HG03196 (cell line): ENCODE data around the gene SOCS1.

Experiments
- ATAC-seq: cut with Tn5 transposase; IDR thresholded peaks from one replicate; pipeline ENCODE4 v1.9.1; 2021; ENCODE audit not compliant: unreplicated experiment

Gene SOCS1

DNA sequence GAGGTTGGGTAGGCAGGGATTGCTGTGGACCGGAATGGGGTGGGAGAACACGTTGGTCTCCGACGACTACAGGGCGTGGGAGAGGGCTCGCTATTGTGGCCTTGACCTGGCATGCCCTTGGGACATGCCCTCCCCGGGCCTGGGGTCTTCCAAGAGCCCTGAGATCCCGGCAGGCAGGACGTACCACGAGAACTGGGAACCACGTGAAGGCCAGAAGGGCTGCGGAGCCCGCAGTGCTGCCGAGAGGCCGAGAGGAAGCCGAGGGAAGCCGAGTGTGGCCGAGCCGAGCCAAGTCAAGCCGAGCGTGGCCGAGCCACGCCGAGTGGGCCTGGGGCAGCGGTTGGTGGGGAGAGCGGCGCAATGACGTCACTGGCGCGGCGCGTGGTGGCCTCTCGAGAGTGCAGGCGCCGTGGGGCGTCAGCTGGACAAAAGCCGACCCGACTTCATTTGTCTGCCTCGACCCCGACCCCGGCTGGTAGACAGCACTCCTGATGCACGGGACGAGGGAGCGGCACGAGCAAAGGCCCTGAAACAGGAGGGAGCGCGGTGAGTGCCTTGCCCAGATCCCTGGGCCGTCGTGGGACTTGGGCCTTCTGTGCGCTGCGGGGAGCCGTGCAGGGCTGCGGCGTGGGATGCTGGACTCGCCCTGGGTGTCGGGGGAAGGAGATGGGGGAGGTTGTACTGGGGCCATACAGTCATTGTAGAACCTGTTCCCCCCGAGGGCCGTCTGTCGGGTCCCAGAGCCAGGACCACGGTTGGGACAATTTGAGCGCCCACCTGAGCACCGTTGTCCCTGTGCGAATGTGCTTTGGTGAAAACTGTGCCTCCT, 6.6 kb downstream of the SOCS1 start:
- ATAC-seq = no peak

DNA sequence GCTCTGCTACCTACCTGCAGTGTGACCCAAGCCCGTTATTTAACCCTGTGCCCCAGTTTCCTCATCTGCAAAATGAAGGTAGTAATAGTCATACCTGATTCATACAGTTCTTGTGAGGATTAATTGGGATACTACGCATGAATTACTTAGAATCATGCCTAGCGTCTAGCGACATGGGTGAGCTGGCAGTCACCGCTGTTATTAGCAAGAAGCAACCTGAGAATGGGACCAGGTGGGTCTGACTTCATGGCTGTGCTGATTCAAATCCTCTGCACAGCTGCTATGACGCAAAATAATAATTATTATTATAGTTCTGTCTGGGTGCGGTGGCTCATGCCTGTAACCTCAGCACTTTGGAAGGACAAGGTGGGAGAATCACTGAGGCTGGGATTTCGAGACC, 7.9 kb downstream of the SOCS1 start:
- ATAC-seq = no peak

- ATAC-seq = no peak
Measured at GRCh38 chr16:11245988-11246387, 10.0 kb downstream of the SOCS1 start.

- ATAC-seq = no peak
Measured at GRCh38 chr16:11245222-11245737, 10.7 kb downstream of the SOCS1 start.

- ATAC-seq = no peak
Measured at GRCh38 chr16:11242658-11243057, 13.3 kb downstream of the SOCS1 start.

DNA sequence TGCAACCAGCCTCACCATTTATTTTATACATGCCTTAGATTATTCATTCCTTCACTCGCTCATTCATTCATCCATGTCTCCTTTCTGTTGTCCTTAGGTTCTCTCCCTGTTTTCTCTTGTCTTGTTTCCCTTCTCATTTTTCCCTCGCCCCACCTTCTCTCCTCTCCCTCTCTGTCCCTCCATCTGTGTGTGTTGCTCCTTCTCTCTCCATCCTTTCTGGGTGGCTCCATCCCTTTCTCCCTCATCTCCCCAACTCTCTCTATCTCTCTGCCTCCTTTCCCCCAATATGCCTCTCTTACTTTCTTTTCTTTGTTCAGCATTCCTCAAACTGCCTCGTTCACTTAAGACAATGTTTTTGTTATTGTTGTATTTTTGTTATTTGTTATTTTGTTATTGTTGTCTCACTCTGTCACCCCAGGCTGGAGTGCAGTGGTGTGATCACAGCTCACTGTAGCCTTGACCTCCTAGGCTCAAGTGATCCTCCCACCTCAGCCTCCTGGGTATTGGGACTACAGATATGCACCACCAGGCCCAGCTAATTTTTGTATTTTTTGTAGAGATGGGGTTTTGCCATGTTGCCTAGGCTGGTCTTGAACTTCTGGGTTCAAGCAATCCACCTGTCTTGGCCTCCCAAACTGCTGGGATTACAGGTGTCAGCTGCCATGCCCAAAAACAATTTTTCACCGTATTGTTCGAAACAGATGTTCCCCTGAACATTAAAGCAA, 14.4 kb downstream of the SOCS1 start:
- ATAC-seq = no peak

GRCh38 chr16:11240636-11241473, 15.1 kb downstream of the SOCS1 start:
- no peak for ATAC-seq

DNA sequence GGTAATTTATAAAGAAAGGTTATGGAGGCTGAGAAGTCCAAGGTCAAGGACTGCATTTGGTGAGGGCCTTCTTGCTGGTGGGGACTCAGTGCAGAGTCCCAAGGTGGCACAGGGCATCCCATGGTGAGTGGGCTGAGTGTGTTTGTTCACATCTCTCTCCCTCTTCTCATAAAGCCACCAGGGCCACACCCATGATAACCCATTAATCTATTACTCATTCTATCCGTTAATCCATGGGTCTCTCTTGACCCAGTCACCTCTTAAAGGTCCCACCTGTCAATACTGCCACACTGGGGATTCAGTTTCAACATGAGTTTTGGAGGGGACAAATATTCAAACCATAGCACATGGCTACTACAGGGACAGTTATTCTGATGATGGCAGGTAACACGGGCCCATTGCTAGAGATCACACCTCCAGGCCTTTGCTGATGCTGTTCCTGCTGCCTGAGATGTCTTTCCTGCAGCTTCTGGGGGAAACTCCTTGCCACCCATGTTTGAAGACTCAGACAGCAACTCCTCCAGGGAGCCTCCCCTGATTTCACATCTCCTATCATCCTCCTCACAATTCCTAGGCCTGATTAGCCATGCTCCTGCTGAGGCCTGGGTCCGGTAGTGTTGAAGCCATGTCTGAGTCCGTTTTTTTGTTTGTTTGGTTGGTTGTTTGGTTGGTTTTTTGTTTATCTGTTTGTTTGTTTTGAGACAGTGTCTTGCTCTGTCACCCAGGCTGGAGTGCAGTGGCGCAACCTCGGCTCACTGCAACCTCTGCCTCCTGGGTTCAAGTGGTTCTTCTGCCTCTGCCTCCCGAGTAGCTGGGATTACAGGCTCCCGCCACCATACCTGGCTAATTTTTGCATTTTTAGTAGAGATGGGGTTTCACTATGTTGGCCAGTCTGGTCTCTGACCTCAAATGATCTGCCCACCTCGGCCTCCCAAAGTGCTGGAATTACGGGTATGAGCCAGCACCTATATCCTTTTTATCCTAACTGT, 16.1 kb downstream of the SOCS1 start:
- no peak for ATAC-seq

DNA sequence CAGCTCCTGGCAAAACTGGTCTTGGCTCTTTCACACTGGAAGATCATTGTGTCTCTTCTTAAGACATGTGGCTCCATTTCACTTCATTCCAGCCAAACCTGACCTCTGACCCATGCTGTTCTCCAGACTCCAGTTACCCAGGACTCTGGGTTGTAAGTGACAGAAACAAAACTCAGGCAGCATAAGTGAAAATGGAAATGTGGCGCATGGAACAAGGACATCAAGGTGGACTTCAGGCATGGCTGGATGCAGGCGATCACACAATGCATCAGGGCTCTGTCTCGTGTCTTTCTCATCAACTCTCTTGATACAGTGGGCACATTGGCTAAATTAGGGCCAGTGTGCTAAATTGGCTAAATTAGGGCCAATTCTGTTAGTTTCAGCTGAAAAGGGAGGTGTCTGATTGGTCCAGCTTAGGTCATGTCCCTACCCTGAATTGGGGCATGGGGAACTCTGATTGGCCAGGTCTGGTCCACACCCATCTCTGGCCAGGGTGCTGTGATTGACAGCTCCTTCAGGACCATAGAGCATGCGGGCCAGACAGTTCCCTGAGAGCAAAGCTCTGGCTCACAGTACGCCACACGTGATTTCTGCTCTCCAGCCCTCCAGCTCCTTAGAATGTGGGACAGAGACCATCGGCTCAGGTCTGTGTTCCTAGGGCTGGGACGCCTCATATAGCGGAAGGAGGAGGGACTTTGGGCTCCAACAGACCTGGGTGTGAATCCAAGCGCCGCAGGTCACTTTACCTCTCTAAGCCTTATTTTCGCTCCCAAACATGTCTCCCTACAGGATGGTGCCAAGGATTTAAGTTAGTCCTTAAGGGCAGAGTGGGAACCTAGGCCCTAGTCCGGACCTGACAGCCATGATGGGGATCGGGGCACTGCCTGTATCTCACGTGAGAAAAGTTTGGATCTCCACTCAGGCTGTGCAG, 17.5 kb downstream of the SOCS1 start:
- no peak for ATAC-seq

GRCh38 chr16:11236461-11237254, 19.3 kb downstream of the SOCS1 start:
- ATAC-seq = no peak

- ATAC-seq = no peak
Measured at GRCh38 chr16:11235703-11235991, 20.4 kb downstream of the SOCS1 start.

DNA sequence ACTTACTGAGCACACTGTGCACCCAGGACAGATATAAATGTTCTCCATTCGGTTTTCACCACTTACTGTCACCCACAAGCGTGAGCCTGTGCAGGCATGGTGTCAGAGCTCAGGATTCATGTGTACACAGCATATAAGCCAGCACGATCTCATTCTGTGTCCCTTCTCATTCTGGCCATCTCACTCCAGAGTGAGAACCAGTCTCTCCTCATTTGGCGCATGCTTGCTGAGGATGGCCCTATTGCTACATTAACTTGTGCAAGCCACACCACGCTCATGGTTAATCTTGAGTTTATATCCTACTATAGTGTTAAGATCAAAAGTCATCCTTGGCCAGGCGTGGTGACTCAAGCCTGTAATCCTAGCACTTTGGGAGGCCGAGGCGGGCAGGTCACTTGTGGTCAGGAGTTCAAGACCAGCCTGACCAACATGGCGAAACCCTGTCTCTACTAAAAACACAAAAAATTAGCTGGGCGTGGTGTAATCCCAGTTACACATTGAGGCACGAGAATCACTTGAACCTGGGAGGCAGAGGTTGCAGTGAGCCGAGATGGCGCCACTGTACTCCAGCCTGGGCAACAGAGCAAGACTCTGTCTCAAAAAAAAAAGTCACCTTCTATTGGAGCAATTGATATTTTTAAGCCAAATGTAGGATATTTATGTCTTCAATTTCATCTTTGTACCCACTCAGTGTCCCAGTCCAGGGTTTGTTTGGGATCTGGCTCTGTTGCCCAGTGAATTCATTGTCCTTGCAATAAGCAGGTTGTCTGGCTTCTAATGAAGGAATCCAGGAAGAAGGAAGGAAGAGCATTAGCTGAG, 20.9 kb downstream of the SOCS1 start:
- ATAC-seq = no peak

GRCh38 chr16:11233727-11234376, 22.2 kb downstream of the SOCS1 start:
- ATAC-seq = no peak

- ATAC-seq = peak; percentile 42
Measured at GRCh38 chr16:11232852-11233726, 22.9 kb downstream of the SOCS1 start.

DNA sequence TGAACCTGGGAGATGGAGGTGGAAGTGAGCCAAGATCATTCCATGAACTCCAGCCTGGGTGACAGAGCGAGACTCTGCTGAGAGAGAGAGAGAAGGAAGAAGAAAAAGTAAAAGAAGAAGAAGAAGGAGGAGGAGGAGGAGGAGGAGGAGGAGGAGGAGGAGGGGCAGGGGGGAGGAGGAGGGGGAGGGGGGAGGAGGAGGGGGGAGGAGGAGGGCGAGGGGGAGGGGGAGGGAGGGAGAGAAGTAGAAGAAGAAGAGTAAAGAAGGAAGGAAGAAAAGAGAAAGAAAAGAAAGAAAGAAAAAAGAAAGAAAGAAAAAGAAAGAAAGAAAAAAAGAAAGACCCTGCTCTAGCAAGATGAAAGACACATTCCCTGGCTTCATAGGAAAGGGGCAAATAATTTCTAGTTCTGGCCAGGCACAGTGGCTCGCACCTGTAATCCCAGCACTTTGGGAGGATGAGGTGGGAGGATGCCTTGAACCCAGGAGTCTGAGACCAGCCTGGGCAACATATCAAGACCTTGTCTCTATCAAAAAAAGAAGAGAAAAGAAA, 23.6 kb downstream of the SOCS1 start:
- ATAC-seq = no peak
